Stimulated activated CD4-positive, alpha-beta T cell treated with anti-CD3 and anti-CD28 coated beads, Interleukin-2, amount 100 ng/mL, for 24 hours (primary cell): ENCODE measurements around the gene SPTBN1.

Source experiments
- DNase-seq, 2 donors: peaks; one replicate each; pipeline ENCODE4 v3.0.0-alpha.2; 2020

SPTBN1 gene

GRCh38 chr2:54577944-54578647, 122.0 kb downstream of the SPTBN1 start:
- no peak for DNase-seq

GRCh38 chr2:54578648-54579045, 122.5 kb downstream of the SPTBN1 start:
- DNase-seq = no peak

- no peak for DNase-seq
Observed at GRCh38 chr2:54579061-54579681, 123.0 kb downstream of the SPTBN1 start.

- DNase-seq = peak in 1 of 2 donors; percentile 60
Observed at GRCh38 chr2:54579682-54580620, 123.8 kb downstream of the SPTBN1 start.

GRCh38 chr2:54581326-54582039, 125.4 kb downstream of the SPTBN1 start:
- DNase-seq = no peak

GRCh38 chr2:54582987-54583386, 126.9 kb downstream of the SPTBN1 start:
- DNase-seq = no peak

- no peak for DNase-seq
Observed at GRCh38 chr2:54584598-54584997, 128.5 kb downstream of the SPTBN1 start.

- DNase-seq = no peak
Observed at GRCh38 chr2:54585136-54585733, 129.1 kb downstream of the SPTBN1 start.

GRCh38 chr2:54586062-54586461, 129.9 kb downstream of the SPTBN1 start:
- no peak for DNase-seq

GRCh38 chr2:54586494-54586893, 130.4 kb downstream of the SPTBN1 start:
- no peak for DNase-seq

GRCh38 chr2:54587171-54588016, 131.3 kb downstream of the SPTBN1 start:
- no peak for DNase-seq

GRCh38 chr2:54588244-54588899, 132.2 kb downstream of the SPTBN1 start:
- DNase-seq = no peak

- no peak for DNase-seq
Observed at GRCh38 chr2:54589038-54589339, 132.9 kb downstream of the SPTBN1 start.

- DNase-seq = no peak
Observed at GRCh38 chr2:54589340-54590215, 133.5 kb downstream of the SPTBN1 start.

GRCh38 chr2:54590216-54591120, 134.3 kb downstream of the SPTBN1 start:
- DNase-seq = no peak

GRCh38 chr2:54591551-54591950, 135.4 kb downstream of the SPTBN1 start:
- DNase-seq = no peak

GRCh38 chr2:54593249-54593648, 137.1 kb downstream of the SPTBN1 start:
- no peak for DNase-seq

GRCh38 chr2:54594048-54594447, 137.9 kb downstream of the SPTBN1 start:
- no peak for DNase-seq
